C1 segment of cervical spinal cord (tissue), 14 donors: ENCODE results near the gene COL12A1.

Experiments used
- DNase-seq, 14 donors: peaks; one replicate each; lab custom pipeline; 2025; lab: John Stamatoyannopoulos, UW

COL12A1 gene

GRCh38 chr6:75205776-75206575 lies at the start of gene COL12A1:
Gene COL12A1 (minus strand): TSS chr6:75206053. CDS start chr6:75202792, 3,261 bp downstream.
- no peak for DNase-seq

- no peak for DNase-seq
Measured at GRCh38 chr6:75250552-75250951, 44.7 kb upstream of the COL12A1 start.

DNA sequence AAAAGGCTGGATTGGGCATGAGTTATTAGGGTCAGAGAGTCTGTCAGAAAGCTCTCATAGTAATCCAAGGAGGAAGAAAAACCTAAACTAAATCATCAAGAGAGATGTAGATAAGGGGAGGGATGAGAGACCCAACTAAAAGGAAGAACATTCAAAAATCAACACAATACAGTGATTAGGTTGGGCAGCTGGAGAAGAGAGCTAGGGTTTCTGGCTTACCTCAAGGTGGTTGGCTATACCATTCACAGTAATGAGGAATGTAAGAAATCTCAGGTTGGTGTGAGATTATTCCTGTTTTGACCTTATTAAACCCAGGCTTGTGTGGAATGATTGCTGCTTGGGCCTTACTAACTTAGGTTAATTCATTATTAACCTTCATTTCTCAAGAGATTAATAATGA lies 44.0 kb upstream of the COL12A1 start:
- DNase-seq = no peak

DNA sequence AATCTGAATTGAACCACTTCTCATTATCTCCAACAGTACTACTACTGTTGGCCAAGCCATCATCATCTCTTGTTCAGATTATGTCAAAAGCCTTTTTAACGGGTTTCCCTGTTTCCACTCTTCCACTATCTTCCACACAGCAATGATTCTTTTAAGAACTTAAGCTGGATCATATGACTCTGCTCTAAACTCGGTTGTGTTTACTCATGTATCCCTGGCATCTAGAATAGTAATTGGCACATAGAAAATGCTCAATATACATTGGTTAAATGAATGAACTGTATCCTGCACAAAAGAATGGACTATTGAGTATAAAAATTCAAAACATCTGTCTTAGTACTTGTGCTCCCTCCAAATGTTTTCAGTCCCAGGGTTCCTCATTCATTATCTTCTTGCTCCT lies 40.5 kb upstream of the COL12A1 start:
- DNase-seq = no peak

DNA sequence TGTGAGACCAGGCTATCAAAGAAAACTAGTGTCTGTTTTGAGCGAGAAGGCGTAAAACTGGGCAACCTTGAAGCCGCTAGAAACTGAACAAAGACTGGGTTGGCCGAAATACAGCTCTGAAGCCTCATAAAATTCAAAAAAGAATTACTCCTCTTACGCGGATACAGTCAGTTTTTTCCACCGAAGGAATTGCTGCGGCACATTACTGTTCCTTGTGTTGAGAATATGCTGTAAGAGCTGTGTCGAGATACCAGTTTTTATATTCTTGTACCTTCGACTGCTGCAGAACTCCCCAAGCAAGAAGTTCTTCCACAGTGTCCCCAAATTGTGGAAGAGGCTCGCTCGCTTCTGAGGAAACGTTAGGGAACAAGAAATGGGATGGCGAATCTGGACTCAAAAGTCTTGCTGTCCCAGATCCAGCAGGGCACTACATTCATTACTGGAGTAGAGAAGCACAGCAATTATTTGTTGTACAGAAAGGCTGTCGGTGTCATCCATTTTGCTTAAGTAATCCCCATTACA lies 38.3 kb upstream of the COL12A1 start:
- DNase-seq = peak in 4 of 14 donors; percentile 19 to 70 (median 56)

GRCh38 chr6:75243333-75244062 lies 37.6 kb upstream of the COL12A1 start, which contains the start of gene COX7A2:
Gene COX7A2 (minus strand): TSS chr6:75243801. CDS start chr6:75243734, 67 bp downstream.
- peak; percentile 25 to 97 (median 88) for DNase-seq

GRCh38 chr6:75236630-75237029 lies 30.8 kb upstream of the COL12A1 start:
- DNase-seq = no peak

DNA sequence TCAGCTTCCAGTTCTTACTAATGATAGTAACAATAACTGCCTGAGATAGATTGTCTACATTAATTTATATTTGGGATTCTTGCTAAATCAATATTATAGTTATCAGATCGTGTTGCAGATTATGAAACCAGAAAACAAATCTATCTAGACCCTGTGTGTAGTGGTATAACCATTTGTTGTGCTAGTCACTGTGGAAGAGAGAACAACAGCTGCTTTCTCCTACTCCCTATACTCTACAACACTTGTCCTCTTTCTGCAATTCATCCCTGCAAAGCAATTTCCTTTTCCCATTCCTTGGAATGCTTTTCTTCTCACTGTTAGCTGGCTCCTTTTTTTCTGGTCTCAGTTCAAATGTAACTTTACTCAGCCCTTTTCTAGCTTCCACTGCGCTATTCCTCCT lies 29.4 kb upstream of the COL12A1 start:
- no peak for DNase-seq

DNA sequence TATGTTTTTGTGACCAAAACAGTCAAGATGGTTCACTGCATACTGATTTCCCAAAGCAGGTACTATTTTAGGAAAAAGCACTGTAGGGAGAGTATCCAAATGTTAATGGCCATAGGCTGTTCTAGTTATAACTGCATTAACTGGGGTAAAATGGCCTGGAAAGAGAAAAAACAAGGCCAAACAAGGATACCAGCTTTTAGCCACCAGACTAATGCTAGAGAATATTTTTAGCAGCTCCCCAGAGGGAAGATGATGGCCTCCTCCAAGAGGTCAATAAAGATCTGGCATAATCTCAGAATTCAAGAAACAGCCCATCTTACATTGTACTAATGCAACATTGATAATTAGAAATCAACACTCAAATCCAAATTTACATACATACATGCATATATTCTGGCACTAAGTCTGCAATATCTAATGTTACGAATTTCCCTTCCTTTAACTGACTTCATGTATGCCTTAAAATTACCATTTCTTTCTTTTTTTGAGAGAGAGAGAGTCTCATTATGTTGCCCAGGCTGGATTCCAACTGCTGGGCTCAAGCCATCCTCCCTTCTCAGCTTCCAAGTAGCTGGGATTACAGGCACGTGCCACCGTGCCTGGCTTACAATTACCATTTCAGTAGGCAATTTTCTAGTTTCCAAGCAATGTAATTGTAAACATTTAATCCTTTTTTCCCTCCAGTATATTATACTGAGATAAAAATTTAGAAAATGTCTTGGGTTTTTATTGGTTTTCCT lies 28.4 kb upstream of the COL12A1 start:
- peak in 3 of 14 donors; percentile 8 to 68 (median 9) for DNase-seq

DNA sequence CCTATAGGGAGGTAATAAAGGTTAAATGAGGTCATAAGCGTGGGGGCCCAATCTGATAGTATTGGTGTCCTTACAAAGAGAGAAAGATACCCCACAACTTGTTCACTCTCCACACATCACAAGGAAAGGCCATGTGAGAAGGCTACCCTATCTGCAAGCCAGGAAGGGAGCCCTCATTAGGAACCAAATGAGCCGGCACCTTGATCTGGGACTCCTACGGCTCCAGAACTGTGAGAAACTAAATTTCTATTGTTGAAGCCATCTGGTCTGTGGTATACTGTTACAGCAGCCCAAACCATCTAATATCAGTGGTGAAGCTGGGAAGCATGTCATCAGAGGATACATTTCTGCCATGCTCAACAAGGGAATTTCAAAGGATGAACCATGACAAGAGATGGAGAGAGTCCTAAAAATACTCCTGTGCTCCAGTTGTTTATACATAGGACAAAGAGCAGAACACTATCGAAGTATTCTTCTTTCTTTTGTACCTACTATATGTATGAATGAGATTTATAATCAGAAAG lies 27.3 kb upstream of the COL12A1 start:
- DNase-seq = no peak

DNA sequence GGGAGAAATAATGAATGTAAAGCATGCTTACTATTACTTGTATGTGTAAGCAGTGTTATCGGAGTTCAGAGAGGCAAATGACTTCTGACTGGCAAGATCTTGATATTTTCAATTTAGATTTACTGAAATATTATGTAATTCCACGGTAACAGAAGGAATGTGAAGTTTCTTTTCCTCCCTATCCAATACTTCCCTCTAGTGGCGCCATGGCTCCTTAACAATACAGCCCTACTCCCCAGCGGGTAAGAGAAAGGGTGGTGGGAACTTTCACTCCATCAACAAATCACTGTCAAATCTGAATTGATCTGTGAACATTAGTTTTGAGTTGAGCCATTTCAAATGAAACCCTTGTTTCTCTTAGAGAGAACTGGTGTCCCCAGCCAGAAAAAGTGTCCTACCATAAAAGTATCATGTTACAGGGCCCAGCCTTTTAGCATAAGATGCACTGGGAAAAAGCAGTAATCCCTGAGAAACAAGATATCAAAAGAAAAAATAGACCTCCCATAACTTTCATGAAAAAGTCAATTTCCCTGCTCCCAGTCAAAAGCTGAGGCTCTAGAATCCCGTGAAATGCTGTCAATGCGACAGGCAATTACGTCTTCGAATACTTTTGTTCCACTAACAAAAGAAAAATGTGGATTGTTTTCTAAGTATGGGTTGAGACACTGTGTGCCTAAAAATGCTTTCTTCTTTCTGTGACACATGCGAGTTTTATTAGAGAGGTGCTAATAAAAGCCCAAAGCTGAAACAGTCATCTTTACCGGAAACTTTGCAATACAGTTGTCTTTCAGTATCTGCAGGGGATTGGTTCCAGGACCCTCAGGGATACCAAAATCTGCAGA lies 24.9 kb upstream of the COL12A1 start:
- DNase-seq = peak in 1 of 14 donors; percentile 4

- no peak for DNase-seq
Measured at GRCh38 chr6:75224303-75224926, 18.6 kb upstream of the COL12A1 start.

DNA sequence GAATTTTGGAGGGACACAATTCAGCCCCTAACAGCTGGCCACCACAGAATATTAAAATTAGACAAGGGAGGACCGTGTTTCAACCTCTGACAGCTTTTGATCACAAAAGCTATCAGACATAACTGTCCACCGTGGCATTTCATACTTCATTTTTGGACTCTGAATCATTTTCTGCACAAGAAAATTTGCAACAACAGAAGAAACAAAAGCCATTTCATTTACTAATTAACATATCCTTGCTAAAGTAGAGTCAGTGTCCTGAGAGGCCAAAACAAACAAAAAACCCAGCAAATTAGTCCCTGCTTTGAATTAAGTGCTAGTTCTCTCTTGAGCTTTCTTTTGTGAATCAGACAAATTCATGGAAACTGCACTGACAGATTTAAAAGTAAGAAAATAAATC lies 17.6 kb upstream of the COL12A1 start:
- DNase-seq = no peak

- DNase-seq = no peak
Measured at GRCh38 chr6:75222261-75222660, 16.4 kb upstream of the COL12A1 start.

GRCh38 chr6:75221116-75221515 lies 15.3 kb upstream of the COL12A1 start:
- no peak for DNase-seq

GRCh38 chr6:75220357-75220756 lies 14.5 kb upstream of the COL12A1 start:
- DNase-seq = no peak

- DNase-seq = no peak
Measured at GRCh38 chr6:75219263-75219662, 13.4 kb upstream of the COL12A1 start.

DNA sequence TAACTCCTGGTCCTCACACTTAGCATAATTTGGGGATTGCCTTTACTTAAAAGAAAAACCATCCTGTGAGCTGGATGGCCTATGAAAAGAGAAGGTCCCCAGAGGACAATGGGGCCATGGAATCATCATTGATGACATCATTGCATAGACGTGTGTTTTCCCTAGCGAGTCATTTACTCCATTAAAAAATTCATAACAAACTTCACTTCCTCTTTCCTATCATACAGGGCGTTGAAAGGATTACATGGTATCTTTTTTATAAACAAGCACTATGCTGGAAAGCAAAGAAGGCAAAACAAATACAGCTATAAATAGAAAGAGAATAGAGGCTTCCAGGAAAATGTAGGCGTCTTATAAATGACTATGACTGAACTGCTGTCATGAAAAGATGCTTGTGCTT lies 11.3 kb upstream of the COL12A1 start:
- no peak for DNase-seq

DNA sequence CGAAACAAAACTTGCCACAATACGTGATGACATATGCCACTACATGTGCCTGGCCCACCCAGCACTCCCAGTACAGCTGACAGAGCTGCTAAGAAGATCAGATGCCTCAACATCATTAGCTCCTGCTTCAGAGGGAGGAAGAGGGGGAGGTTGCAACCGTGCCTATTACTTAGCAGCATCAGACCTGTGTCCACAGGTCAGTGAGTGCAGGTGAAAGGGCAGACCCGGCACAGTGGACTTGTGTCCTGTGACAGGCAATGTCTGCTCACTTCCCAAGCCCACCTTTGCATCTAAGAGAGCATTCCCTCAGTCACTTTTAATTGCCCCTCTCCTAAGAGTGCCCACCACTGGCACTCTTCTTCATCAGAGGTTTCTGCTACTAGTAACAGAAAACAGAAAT lies 9.4 kb upstream of the COL12A1 start:
- no peak for DNase-seq

DNA sequence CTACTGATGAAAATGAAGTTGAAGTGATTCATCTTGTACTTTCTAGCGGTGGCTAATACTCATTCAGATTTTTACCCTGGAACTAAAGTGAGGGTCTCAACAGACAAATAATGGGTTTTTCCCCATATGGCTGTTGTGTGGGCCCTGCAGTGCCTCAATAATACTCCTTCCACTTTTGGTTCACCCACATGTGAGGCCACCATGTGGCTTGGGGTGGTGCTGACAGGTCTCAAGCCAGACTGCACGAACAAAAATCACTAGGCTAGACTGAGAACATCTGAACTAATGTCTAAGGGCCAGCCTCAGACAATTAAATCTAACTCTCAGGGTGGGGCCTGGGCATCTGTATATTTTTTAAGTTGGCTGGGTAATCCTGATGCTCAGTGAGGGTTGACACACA lies 7.9 kb upstream of the COL12A1 start:
- DNase-seq = no peak
